HPDE6-E6E7 (cell line): Measurements from ENCODE around the gene HEBP1.
A peak's percentile ranks its signal among the peaks of the same experiment; 100 is the strongest.

Experiments used
- DNase-seq: peaks from one replicate; pipeline ENCODE4 v3.0.0; 2011; ENCODE audit warnings: missing footprints; ENCODE audit errors: extremely low spot score

Gene HEBP1

GRCh38 chr12:12990700-12991468 is 9.2 kb downstream of the HEBP1 start:
- no peak for DNase-seq

- no peak for DNase-seq
Measured at GRCh38 chr12:12987421-12987820, 12.6 kb downstream of the HEBP1 start.

- DNase-seq: no peak
Measured at GRCh38 chr12:12986775-12987331, 13.2 kb downstream of the HEBP1 start.

GRCh38 chr12:12985817-12986408 is 14.2 kb downstream of the HEBP1 start:
- DNase-seq: no peak

GRCh38 chr12:12984149-12984548 is 15.9 kb downstream of the HEBP1 start:
- no peak for DNase-seq

GRCh38 chr12:12983420-12984035 is 16.5 kb downstream of the HEBP1 start:
- DNase-seq: no peak

- no peak for DNase-seq
Measured at GRCh38 chr12:12982331-12982730, 17.7 kb downstream of the HEBP1 start.

- peak; percentile 44 for DNase-seq
Measured at GRCh38 chr12:12979731-12980259, 20.3 kb downstream of the HEBP1 start.

- no peak for DNase-seq
Measured at GRCh38 chr12:12979126-12979525, 20.9 kb downstream of the HEBP1 start.

GRCh38 chr12:12977231-12977630 is 22.8 kb downstream of the HEBP1 start:
- DNase-seq: no peak

- DNase-seq: peak; percentile 68
Measured at GRCh38 chr12:12976366-12976765, 23.7 kb downstream of the HEBP1 start.

- peak; percentile 28 for DNase-seq
Measured at GRCh38 chr12:12975322-12976077, 24.6 kb downstream of the HEBP1 start.

GRCh38 chr12:12974211-12974610 is 25.9 kb downstream of the HEBP1 start:
- DNase-seq: no peak

- DNase-seq: no peak
Measured at GRCh38 chr12:12973019-12973418, 27.0 kb downstream of the HEBP1 start.

- no peak for DNase-seq
Measured at GRCh38 chr12:12965836-12966235, 34.2 kb downstream of the HEBP1 start.

- no peak for DNase-seq
Measured at GRCh38 chr12:12964255-12964654, 35.8 kb downstream of the HEBP1 start.

- DNase-seq: no peak
Measured at GRCh38 chr12:12960639-12961209, 39.3 kb downstream of the HEBP1 start.

GRCh38 chr12:12958886-12959285 is 41.2 kb downstream of the HEBP1 start:
- no peak for DNase-seq

GRCh38 chr12:12954878-12955625 is 45.0 kb downstream of the HEBP1 start:
- no peak for DNase-seq

- no peak for DNase-seq
Measured at GRCh38 chr12:12954356-12954755, 45.7 kb downstream of the HEBP1 start.

GRCh38 chr12:12952036-12952435 is 48.0 kb downstream of the HEBP1 start, which contains the start of gene GPRC5D:
Gene GPRC5D (minus strand): TSS chr12:12952170. CDS start chr12:12950384, 1,786 bp downstream.
- DNase-seq: no peak
